ENCODE measurements around the gene ZDHHC14.

DNA sequence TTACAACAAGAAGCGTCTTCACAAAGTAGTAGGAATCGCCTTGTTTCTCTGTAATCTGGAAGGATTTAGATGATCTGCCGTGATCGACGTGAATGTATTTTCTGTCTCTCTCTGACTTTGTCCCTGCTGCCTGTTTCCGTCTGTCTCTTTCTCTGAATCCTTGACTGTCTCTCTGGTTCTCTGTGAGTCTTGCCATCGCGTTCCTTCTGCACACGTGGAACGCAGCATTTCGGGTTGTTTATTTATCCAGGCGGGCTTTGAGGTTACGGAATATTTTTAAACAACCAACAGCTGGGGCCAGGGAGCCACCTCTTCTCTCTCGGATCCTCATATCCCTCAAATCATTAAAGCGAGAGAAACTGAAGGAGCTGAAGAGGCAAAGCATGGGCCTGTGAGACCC, 215.9 kb downstream of the ZDHHC14 start:
- TF ChIP-seq, protein P1, sequence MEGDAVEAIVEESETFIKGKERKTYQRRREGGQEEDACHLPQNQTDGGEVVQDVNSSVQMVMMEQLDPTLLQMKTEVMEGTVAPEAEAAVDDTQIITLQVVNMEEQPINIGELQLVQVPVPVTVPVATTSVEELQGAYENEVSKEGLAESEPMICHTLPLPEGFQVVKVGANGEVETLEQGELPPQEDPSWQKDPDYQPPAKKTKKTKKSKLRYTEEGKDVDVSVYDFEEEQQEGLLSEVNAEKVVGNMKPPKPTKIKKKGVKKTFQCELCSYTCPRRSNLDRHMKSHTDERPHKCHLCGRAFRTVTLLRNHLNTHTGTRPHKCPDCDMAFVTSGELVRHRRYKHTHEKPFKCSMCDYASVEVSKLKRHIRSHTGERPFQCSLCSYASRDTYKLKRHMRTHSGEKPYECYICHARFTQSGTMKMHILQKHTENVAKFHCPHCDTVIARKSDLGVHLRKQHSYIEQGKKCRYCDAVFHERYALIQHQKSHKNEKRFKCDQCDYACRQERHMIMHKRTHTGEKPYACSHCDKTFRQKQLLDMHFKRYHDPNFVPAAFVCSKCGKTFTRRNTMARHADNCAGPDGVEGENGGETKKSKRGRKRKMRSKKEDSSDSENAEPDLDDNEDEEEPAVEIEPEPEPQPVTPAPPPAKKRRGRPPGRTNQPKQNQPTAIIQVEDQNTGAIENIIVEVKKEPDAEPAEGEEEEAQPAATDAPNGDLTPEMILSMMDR (IDR thresholded peaks at IDR 0.05) = no peak
- TF ChIP-seq POLR2A (IDR thresholded peaks at IDR 0.05) (no peak), POLR2AphosphoS5 (IDR thresholded peaks at IDR 0.05) (no peak)
